ENCODE measurements around the gene HAUS1. TPM values are rescaled to one million over a fixed set of nuclear protein-coding genes. Genes with fewer than 3 reads are reported as not detected.

The HAUS1 gene
- total and polyA plus RNA-seq, 2 donors (not counting 3 experiments of a cell fraction or from before 2014, with no cell fraction given): 29.4 to 57.1 TPM

DNA sequence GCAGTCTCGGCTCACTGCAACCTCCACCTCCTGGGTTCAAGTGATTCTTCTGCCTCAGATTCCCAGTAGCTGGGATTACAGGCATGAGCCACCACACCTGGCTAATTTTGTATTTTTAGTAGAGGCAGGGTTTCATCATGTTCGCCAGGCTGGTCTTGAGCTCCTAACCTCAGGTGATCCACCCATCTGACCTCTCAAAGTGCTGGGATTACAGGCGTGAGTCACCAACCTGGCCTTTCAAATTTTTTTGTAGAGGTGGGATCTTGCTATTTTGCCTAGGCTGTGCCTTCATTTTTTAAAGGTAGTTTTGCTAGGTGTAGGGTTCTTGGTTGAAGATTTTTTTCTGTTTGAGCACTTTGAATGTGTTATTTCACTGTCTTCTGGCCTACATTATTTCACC is 6.2 kb downstream of the HAUS1 start:
- no peak overlapping the region for H2AFZ ChIP-seq (ENCODE audit: low read depth, low read length)
- no peaks in the 10 kb centered on the region for H3K9me3 ChIP-seq (replicated peaks; ENCODE audit: control insufficient read depth, insufficient read depth, low read length)
- no peaks in the 10 kb centered on the region for H3K4me1 ChIP-seq (ENCODE audit: control insufficient read depth, extremely low read depth, insufficient read depth, low read length)
- H3K27me3 ChIP-seq (ENCODE audit: control insufficient read depth in 2 of 2, insufficient read depth in 2 of 2, low read length in 2 of 2): no peaks in the 10 kb centered on the region
- peaks cover 0 to 8% of the 10 kb centered on the region in 2 experiments for H3K36me3 ChIP-seq (ENCODE audit: control insufficient read depth in 2 of 2, extremely low read depth in 1 of 2, insufficient read depth in 2 of 2, low read length in 2 of 2)
- ChIA-PET POLR2A (no interaction called here), CTCF (interaction anchor here (0.6 kb wide), 1 partner anchor 1705 kb away, joined by 4 read pairs; no protein-coding TSS in a partner anchor)
- BruUV-seq (replicated peaks): no TSS peak
- no peak overlapping the region for H3K4me2 ChIP-seq (ENCODE audit: insufficient read depth, low read length)
- dilution Hi-C loops (cut with MboI; ENCODE audit: extremely low pct_ligation_motif_present, low sequenced_read_pairs) (no loop called here), intact Hi-C loops (cut with micrococcal nuclease) (no loop called here)
- no peak overlapping the region for H3K27ac ChIP-seq (ENCODE audit: insufficient read depth, low read depth, low read length)
- TF ChIP-seq POLR2A (IDR thresholded peaks at IDR 0.05; ENCODE audit: low read depth, low read length): no peak
- no peak for TF ChIP-seq GATA2 (IDR thresholded peaks at IDR 0.05; ENCODE audit: insufficient read depth, insufficient read length, low read depth, low read length)
- no peak for TF ChIP-seq FOS (IDR thresholded peaks at IDR 0.05; ENCODE audit: borderline replicate concordance, insufficient read depth, low read length)
- TF ChIP-seq, protein P1, sequence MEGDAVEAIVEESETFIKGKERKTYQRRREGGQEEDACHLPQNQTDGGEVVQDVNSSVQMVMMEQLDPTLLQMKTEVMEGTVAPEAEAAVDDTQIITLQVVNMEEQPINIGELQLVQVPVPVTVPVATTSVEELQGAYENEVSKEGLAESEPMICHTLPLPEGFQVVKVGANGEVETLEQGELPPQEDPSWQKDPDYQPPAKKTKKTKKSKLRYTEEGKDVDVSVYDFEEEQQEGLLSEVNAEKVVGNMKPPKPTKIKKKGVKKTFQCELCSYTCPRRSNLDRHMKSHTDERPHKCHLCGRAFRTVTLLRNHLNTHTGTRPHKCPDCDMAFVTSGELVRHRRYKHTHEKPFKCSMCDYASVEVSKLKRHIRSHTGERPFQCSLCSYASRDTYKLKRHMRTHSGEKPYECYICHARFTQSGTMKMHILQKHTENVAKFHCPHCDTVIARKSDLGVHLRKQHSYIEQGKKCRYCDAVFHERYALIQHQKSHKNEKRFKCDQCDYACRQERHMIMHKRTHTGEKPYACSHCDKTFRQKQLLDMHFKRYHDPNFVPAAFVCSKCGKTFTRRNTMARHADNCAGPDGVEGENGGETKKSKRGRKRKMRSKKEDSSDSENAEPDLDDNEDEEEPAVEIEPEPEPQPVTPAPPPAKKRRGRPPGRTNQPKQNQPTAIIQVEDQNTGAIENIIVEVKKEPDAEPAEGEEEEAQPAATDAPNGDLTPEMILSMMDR (IDR thresholded peaks at IDR 0.05; ENCODE audit: extremely low read depth in 1 of 2, insufficient read depth in 1 of 2, low read depth in 1 of 2, low read length in 2 of 2): no peak
- TF ChIP-seq EZH2 (IDR thresholded peaks at IDR 0.05; ENCODE audit: borderline replicate concordance, low read depth, low read length, severe bottlenecking): no peak
- TF ChIP-seq POLR2AphosphoS5 (IDR thresholded peaks at IDR 0.05; ENCODE audit: insufficient read depth, low read depth, low read length): no peak
- TF ChIP-seq JUN (IDR thresholded peaks at IDR 0.05; ENCODE audit: borderline replicate concordance, insufficient read depth, insufficient read length, low read depth): no peak
- TF ChIP-seq, protein P2, sequence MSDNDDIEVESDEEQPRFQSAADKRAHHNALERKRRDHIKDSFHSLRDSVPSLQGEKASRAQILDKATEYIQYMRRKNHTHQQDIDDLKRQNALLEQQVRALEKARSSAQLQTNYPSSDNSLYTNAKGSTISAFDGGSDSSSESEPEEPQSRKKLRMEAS (IDR thresholded peaks at IDR 0.05; ENCODE audit: insufficient read depth, insufficient read length): no peak
- no peak for TF ChIP-seq MYC (IDR thresholded peaks at IDR 0.05; ENCODE audit: low read depth, low read length)
- peaks cover 5% of the 10 kb centered on the region for H3K79me2 ChIP-seq (ENCODE audit: control insufficient read depth, insufficient read depth, low read length)
- H3K4me3 ChIP-seq (replicated peaks in 1 of 3; ENCODE audit: insufficient read depth in 1 of 3, low read depth in 1 of 3, low read length in 3 of 3): no peak overlapping the region
- H3K9ac ChIP-seq (replicated peaks; ENCODE audit: extremely low read depth, insufficient read depth, low read length): no peak overlapping the region
- FAIRE-seq: no peak
- H4K20me1 ChIP-seq (replicated peaks; ENCODE audit: control insufficient read depth, extremely low read depth, insufficient read depth, low read length): no peaks in the 10 kb centered on the region
- DNase-seq (ENCODE audit: low read depth, low spot score): no peak
- no peaks in the 10 kb centered on the region for H3K9me1 ChIP-seq (replicated peaks; ENCODE audit: control insufficient read depth, extremely low read depth, insufficient read depth, low read length)

Measured in endothelial cell of umbilical vein (primary cell).